ENCODE measurements around the gene GSPT1. TPM values are rescaled to one million over a fixed set of nuclear protein-coding genes. Genes with fewer than 3 reads are reported as not detected.

Gene GSPT1
- total and polyA plus RNA-seq, 9 of the 15 experiments (the other 6 are each of a cell fraction or from before 2014, with no cell fraction given): 63.8 to 269 (median 148) TPM

DNA sequence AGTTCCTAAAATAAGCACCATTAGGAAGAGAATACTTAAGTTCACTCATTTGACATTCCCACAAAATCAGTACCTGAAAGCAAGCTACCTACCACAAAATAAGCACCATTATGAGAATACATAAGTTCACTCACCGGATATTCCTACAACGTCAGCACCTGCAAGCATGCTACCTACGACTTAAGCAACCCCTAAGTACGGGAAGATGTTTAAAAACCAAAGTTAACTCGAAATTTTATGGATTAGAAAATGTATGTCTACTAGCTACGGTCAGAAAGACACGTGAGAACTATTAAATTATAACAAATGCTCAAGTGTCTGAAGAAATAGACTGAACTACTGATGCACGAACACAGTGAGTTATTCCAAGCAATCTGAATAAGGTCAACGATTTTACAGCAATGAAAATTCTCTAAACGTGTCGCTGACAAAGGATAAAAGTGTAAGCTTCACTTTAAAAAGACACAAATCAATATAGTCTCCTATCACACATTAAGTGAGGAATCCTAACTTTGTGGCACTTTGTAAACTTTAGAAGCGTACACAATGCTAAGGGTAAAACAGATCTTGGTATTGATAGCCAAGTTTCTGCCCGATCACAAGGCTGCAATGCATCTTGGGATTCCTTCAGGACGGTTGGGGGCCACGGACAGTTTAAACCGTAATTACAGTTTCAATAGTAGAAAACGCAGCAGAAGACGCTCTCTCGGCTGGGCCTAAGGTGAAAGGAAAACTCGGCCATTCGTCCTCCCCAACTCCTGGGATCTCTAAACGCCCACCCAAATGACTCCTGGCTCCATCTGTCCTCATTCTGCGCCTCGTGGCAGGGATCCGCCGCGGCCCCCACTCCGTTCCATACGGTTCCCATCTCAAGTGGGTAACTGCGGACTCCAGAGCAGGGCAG, 1.3 kb downstream of the GSPT1 start (continued):
- TF ChIP-seq PRDM10 (IDR thresholded peaks at IDR 0.05; ENCODE audit: partially characterized antibody) (no peak), BMI1 (IDR thresholded peaks at IDR 0.05; ENCODE audit: low read length) (no peak)
- TF ChIP-seq, protein P1, sequence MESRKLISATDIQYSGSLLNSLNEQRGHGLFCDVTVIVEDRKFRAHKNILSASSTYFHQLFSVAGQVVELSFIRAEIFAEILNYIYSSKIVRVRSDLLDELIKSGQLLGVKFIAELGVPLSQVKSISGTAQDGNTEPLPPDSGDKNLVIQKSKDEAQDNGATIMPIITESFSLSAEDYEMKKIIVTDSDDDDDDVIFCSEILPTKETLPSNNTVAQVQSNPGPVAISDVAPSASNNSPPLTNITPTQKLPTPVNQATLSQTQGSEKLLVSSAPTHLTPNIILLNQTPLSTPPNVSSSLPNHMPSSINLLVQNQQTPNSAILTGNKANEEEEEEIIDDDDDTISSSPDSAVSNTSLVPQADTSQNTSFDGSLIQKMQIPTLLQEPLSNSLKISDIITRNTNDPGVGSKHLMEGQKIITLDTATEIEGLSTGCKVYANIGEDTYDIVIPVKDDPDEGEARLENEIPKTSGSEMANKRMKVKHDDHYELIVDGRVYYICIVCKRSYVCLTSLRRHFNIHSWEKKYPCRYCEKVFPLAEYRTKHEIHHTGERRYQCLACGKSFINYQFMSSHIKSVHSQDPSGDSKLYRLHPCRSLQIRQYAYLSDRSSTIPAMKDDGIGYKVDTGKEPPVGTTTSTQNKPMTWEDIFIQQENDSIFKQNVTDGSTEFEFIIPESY (CRISPR knock-in tag; IDR thresholded peaks at IDR 0.05): no peak

Data from K562 (cell line).